Endothelial cell of hepatic sinusoid (primary cell): ENCODE measurements around the gene TSSC4.

Experiments used
- in situ Hi-C: cut with HindIII; loops from 2 replicates; pipeline ENCODE4 v1.10.0; 2017; ENCODE audit warnings: low sequenced_read_pairs

Gene TSSC4

DNA sequence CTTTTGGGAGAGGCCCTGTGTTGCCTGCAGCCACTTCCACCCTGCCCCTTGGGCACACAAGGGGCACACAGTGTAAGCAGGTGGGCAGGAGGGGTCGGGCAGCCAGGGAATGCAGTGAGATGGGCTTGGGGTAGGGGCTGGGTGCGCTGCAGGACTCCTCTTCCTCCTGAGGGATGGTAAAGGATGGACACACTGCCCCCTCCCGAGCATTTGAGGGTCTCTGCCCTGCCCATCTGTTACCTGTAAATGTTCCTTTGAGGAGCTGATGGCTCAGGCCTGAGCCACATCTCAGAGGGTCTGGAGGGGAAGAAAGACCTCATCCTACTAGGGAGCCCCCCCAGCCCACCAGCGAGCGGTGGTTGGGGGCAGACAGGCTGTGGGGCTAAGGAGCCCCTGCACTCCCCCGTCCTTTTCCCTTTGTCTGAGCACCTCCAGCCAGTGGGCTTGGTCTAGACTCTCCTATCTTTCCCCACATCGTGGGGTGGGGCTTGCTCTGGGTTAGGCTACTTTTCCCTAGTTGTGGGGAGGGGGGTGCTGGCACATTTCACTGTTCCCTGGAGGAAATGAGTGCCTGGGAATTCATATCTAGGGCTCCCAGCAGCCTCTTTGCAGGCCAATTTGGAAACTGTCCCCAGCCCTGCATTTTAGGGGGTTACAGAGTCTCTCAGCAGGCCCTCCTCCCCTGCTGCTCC is 1.7 kb upstream of the TSSC4 start:
- in situ Hi-C loops: no loop called here

DNA sequence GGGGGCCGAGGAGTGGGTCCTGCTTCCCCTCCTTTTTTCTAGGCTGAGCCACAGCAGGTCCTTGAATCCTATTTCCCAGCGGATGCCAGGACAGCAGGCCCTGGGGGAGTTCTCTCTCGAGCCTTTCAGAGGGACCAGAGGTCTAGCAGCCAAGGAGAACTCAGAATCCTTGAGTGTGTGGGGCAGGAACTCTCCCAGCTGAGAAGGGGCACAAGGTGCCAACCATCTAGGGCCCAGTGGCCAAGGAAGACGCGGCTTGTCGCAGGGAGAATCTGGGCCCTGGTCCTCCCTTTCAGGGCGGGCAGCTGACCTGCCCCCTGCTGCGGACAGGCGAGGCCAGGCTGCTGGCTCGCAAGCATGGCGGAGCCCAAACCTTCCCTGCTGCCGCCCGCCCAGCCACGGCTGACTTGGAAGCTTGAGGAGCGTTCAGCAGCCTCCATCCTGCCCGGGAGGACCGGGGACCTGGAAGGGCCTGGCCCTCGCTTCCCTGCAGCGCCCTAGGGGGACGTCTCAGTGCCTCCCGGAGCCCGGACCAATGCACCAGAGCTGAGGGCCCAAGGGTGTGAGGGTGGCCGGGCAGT is 972 bp upstream of the TSSC4 start:
- in situ Hi-C loops: no loop called here

DNA sequence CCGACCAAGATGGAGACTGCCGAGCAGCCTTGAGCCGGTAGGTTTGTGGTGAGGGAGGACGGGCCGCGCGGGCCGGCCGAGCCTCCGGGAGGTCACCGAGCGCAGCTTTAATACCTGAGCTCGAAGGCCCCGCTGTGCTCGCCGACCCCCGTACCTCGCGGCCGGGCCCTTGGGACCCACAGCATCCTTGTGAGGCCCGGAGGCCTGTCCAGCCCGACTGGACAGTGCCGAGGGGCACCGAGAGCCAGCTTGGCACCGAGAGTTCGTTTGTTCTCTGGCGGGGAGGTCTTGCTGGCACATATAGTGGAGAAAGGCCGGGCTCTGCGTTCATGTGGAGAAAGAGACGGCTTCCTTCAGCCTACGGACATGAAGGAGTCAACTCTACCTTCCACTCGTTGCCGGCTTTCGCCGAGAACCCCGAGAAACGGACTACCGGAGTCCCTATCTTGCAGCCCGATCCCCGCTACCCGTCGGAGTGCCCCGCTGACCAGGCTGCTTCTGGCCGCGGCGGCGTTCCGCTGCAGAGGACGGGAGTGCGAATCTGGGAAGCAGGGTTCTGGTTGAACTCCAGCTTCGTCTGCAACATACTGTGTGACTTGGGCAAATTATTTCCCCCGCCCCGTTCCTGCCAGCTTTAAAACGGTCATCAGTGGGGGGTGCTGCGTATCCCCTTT is 349 bp downstream of the TSSC4 start:
- in situ Hi-C loops: no loop called here

DNA sequence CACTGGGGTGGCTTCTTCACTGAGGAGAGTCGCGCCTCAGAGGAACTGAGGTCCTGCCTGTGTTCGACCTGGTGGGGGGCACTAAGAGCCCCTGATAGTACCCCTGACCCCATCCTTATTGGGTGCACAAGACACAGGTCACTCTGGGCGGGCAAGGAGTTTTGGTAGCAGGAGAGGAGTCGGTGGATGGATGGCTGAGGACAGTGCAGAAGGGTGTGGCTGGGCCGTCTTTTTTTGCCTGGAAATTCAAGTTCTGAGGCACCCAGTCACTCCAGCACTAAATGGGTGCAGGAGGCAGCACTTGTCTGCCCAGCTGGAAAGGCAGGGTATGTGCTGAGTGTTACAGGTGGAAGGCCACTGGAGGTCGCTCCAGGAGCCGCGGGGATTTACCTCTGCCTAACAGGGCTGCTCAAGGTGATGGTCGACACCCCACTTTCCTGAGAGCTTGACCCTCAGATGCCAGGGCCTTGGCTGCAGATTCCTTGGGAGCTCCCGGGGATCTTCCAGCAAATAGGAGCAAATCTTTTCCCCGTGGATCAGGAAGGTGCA is 960 bp downstream of the TSSC4 start:
- in situ Hi-C loops: no loop called here

DNA sequence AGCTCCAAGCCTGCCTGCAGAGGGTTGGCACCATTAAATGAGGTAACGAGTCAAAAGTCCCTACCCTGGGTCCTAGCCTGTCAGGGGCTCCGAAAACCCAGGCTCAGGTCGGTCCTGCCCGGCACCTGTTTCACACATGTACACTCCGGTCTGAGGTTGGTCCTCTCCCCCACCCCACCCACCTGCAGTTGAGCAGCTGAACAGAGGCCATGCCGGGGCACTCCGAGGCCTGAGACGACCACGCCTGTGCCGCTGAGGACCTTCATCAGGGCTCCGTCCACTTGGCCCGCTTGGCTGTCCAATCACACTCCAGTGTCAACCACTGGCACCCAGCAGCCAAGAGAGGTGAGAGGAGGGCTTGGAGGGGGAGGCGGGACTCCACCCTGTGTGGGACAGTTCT is 1.6 kb downstream of the TSSC4 start:
- in situ Hi-C loops: no loop called here

DNA sequence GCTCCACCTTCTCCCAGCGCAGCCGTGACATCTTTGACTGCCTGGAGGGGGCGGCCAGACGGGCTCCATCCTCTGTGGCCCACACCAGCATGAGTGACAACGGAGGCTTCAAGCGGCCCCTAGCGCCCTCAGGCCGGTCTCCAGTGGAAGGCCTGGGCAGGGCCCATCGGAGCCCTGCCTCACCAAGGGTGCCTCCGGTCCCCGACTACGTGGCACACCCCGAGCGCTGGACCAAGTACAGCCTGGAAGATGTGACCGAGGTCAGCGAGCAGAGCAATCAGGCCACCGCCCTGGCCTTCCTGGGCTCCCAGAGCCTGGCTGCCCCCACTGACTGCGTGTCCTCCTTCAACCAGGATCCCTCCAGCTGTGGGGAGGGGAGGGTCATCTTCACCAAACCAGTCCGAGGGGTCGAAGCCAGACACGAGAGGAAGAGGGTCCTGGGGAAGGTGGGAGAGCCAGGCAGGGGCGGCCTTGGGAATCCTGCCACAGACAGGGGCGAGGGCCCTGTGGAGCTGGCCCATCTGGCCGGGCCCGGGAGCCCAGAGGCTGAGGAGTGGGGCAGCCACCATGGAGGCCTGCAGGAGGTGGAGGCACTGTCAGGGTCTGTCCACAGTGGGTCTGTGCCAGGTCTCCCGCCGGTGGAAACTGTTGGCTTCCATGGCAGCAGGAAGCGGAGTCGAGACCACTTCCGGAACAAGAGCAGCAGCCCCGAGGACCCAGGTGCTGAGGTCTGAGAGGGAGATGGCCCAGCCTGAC is 2.5 kb downstream of the TSSC4 start:
- in situ Hi-C loops: no loop called here

DNA sequence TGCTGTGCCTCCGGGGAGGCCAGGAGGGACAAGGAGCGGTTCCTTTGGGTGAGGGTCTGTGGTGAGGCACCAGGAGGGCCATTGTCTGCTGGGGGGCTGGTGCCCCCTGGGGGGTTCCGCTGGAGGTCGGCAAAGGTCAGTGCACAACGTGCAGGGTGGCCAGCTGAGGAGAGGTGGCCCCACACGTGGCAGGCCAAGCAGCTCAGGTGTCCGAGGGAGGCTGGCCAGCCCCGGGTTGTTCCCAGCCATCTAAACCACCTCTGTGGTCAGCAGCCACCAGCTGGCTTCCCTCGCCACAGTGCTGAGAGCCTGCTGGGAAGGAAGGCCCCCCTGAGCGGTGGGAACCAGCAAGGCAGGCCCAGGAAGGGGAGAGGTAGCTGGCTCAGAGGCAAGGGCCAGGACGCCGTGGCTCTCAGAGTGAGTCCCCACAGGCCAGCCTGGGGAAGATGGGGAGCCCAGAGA is 4.2 kb downstream of the TSSC4 start:
- in situ Hi-C loops: no loop called here

DNA sequence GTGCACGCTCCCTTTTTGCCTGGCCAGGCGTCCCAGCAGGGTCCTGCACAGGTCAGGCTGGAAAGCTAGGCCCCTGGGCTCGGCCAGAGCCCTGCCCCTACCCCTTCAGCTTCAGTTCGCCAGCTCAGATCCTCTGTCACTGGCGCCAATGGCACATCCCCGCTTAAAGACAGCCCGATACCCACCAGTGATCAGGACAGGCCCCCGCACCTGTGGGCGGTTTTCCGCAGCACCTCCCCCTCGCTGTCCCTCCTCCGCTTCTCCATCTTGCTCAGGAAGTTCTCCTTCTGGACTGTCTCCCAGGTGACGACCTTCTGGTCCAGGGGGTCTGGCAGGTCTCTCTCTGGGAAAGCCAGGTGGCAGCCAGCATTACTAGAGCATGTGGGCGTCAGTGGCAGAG is 5.9 kb downstream of the TSSC4 start:
- in situ Hi-C loops: no loop called here

DNA sequence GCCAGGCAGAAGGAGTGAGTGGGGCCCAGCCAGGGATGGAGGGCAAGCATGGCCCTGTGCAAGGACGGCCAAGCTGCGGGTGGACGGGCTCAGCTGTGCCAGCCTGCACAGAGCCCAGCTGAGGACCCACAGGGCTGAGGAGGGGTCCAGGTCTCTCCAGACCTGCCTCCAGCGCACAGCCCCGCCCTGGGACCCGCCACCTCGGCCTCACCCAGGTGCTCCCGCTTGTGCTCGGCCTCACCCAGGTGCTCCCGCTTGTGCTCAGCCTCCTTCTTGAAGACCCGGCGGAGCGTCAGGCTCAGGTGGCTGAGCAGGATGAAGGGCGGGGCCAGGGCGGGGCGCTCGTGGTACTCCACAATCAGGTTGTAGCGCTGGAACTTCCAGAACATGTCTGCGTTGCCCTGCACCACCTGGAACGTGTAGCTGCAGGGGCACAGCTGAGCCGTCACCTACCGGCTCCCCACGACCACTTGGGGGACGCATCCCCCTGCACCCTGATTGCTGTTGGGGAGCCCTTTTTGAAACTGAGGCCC is 6.4 kb downstream of the TSSC4 start:
- in situ Hi-C loops: no loop called here

DNA sequence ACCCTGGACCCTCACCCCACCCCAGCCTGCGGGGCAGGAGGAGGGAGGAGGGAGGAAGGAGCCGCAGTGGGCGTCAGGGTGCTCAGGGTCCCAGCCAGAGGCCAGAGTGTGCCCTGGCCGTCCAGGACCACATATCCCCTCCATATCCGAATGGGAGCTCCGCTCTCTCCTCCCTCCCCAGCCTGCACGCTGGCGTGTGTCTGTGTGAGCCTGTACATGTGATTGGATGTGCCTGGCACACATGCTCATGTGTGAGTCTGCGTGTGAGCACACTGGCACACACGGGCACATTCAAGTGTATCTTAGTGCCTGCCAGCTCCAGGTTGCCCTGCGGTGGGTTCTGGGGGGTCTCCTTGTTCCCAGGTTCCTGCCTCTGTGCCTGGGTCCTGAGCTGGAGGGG is 8.1 kb downstream of the TSSC4 start:
- in situ Hi-C loops: no loop called here

DNA sequence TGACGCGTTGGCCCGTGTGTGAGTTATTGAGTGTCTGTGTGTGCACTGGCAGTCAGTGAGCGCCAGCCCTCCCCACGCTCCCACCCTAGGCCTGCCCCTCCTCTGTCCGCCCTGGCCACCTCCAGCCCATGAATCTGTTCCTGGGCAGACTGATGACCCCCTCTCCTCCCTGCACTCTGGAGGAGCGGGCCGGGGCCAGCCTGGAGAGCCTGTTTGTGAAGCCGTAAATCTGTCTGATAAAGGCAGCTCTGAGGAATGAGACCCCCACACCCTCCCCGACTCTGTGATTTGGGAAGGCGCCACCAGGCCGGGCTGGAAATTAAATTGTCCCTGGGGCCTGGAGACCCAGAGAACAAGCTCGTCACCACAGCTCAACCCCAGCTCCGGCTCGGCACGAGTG is 8.6 kb downstream of the TSSC4 start:
- in situ Hi-C loops: no loop called here

DNA sequence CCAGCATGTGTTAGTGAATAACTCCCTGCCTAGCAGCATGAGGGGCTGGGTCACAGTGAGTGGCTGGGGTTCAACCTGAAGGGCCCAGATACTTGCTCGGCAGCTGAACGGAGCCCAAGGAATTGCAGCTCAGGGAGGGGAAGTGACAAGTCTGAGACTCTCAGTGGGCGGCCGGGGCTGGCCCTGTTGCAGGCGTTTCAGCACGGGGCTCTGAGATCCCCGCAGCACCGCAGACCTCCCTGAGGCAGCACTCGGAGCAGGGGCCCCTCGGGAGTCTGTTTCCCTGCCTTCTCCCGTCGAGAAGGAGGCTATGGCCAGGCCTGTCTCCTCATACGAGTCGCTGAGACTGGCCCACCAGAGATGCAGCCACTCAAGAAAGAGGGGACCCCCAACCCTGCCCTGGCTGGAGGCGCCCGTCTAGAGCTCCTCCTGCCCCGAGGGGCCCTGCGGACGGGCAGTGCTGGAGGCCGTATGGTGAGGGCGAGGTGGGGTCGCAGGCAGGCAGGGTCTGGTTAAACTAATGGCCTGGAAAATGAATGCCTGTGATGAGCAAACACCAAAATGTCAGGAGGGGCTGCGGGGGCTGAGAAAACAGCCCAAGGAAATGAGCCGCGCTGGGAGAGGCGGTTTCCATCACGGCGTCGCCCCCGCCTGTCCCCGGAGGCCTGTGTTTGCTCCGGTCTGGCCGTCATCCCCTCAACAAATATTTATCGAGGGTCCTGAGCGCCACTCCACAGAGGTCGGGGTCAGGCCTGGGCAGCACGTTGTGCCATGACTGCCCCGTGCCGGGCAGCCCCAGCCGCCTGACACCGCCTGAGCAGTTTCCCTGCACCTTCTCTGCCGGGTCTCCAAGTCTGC is 9.3 kb downstream of the TSSC4 start:
- in situ Hi-C loops: loop anchor here (5.0 kb wide), 1 partner anchor 163 kb away; no protein-coding TSS in a partner anchor

DNA sequence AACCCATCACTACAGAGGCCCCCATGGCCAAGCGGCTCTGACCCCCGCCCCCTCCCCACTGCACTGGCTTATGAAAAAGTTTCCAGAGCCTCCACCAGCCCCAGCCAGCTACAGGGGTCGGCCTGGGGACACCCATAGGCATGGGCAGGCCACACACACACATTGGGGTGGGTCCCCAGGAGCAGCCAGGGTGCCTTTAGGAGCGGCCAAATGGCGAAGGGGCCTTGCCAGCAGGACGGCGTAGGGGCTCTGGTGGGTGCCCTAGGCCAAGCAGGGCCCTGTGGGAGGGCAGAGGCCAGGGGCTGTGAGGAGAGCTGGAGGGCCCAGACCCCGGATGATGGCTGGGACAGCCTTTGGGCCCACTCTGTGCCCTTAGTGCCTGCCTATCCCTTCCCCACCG is 10.1 kb downstream of the TSSC4 start:
- in situ Hi-C loops: loop anchor here (5.0 kb wide), 1 partner anchor 163 kb away; no protein-coding TSS in a partner anchor

DNA sequence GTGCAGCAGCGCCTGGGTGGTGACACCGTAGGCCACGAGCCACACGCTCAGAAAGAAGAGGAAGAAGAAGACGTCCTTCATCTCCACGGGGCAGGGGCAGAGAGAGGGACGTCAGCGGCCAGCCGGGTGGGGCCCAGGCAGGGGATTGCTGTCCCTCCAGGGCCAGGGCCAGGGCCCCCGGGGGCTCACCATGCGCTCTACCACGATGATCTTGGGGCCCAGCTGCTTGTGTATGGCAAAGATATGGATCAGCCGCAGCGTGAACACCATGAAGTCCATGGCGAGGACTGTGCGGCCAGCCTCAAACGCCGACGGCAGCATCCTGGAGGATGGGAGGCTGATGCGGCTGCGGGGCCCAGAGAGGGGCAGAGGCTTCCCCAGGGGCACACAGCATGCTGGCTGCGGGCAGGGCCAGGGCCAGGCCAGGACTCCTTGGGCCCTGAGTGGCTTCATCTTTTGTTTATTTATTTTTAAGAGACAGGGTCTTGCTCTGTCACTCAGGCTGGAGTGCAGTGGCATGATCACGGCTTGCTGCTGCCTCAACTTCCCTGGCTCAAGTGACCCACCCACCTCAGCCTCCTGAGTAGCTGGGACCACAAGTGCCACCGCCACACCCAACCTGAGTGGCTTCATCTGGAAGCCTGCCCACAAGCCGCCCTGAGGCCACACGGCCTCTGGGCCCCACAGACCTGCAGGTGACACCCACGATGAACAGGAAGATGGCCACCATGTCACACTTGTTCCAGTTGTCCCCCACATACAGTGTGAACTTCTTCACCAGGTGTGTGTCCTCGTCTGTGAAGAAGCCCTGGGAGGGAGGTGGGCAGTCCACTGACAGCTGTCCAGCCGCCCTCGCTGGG is 11.1 kb downstream of the TSSC4 start:
- in situ Hi-C loops: loop anchor here (5.0 kb wide), 1 partner anchor 164 kb away; no protein-coding TSS in a partner anchor

DNA sequence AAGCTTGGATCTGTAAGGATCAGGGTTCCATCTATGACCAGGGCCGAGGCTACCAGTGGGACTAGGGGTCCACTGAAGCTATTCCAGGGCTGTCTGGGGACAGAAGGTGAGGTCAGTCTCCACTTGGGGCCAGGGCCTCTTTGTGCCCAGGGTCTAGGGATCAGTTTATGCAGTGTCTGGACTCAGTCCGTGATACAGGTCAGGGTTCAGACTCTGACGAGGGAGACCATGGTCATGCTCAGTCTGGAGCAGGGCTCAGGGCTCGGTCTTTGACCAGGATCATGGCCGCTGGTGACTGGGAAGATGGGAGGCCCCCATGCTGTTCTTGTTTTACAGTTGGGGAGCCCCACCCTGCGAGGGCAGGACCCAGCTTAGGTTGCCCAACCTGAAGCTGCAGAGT is 11.8 kb downstream of the TSSC4 start:
- in situ Hi-C loops: loop anchor here (5.0 kb wide), 1 partner anchor 165 kb away; no protein-coding TSS in a partner anchor

DNA sequence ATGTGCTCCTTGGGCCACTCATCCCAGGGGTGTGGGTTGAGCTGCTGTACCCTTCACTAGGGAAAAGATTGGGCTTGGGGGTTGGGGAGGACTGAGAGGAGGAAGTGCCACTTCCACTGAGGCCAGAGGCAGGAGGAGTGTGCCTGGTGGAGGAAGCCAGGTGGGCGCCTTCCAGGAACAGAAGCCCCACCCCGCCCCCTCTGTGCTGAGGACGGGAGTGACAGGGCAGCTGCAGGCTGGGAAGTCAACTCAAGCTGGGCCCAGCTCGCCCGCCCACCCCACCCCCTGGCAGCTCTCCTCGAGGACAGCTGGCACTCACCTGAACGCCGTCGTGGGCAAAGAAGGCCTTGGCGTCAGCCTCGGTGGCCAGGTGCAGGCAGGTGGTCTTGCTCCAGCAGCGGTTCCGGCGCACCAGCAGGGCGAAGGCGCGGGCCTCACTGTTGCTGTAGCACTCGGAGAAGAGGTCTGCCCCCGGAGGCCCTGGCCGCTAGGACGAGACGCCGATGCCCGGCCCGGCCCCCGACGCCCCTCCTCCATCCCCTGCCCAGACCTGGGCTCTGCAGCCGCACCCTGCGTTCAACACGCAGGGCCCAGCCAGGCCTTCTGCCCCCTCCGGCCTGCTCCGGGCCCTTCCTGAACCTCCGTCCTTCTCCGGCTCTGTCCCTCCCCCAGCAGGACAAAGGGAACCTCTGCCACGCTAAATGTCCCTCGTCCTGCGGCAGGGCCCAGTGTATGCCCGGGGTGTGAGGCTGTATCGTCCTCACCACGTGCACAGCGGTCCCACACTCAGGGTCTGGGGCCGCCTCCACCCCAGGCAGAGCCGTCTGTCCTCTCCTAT is 13.4 kb downstream of the TSSC4 start:
- in situ Hi-C loops: loop anchor here (5.0 kb wide), 1 partner anchor 167 kb away; no protein-coding TSS in a partner anchor

DNA sequence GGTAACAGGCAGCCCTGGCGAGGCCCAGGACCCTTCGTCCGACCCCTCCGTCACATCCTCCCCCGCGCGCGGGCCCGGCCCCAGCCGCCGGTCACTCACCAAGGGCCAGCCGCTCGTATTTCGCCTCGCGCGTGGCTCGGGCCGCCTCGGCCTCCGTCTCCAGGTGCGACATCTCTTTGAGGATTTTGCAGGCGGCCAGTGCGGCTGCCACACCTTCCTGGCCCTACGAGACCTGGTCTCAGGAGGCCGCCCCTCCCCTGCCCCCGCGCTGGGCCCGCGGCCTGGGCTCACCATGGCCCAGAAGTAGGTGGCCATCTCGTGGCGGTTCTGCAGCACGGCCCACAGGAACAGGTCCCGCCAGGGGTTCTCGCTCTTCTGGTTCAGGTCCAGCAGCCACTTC is 14.1 kb downstream of the TSSC4 start:
- in situ Hi-C loops: loop anchor here (5.0 kb wide), 1 partner anchor 167 kb away; no protein-coding TSS in a partner anchor

DNA sequence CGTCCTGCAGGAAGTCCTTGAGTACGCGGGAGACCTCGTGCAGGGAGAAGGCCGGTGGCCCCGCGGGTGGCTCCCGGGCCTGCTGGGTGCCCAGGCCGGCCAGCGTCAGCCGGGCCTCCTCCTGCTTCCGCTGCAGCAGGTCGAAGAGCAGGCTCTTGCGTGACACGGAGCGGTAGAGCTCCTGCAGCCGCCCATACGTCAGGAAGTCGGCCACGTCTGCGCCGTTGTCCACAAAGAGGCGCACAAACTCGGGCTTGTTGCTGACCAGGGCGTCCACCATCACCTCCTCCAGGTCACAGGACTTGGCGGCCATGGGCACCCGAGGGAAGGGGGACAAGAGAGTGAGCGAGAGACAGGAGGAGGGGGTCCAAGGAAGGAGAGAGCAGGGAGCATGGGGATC is 14.6 kb downstream of the TSSC4 start:
- in situ Hi-C loops: no loop called here
